A204.1 (cell line): ENCODE data around the gene ZNF654.
"Not testable (repeated sequence)": the region's sequence is repeated elsewhere in the genome, so short reads cannot be mapped to it uniquely, and the experiment has no call there.

Source experiments
- FAIRE-seq: peaks from 2 replicates; lab custom pipeline; 2012; peaks lifted over from hg19 to GRCh38; lab: Jason Lieb, UNC

Gene ZNF654

DNA sequence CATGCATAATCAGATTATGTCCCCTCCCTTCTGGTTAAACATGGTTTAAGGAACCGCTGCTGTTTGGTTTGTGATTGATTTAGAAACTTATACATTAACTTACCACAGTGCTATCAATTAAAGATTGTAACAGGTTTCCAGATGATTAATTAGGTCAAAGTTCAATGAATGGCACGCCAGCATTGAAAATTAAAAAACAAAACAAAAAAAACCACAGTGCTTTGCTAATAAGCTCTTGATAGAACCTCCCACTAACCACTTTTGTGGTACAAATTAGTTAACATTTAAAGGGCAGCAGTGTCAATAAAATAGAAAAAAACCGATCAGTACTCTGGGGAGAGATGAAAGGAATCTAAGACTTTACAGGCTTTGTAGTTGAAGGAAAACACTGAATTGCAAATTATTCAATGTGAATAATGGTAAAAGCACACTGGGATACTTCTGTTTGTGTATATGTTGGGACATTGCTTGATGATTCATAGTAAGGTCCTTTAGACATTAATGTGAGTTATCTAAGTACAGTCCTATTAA lies 83.1 kb downstream of the ZNF654 start:
- FAIRE-seq, result no peak

DNA sequence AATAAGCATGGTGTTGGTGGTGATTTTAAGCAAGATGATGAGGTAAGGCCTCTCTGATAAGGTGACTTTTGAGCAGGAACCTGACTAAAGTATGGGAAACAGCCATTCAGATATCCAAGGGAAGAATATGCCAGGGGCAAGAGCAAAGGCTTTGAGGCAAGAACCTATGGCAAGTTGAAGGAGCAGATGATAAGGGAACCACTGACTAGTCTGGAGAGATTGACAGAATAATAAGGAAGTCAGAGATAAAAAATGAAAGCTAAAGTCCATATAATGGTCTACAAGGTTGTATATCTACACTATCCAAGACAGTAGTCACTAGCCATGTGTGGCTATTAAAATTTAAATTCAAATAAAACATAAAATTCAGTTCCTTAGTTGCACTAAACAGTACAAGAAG lies 88.2 kb downstream of the ZNF654 start:
- no peak for FAIRE-seq

DNA sequence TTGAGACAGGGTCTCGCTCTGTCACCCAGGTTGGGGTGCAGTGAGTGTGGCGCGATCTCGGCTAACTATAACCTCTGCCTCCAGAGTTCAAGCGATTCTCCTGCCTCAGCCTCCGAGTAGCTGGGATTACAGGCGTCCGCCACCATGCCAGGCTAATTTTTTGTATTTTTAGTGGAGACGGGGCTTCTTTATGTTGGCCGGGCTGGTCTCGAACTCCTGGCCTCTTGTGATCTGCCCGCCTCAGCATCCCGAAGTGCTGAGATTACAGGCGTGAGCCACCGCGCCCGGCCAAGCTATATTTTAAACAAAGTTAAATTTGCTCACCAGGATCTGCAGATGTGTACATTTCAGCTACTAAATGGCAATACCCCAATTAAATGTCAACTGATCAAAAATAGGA lies 89.6 kb downstream of the ZNF654 start:
- FAIRE-seq, result no peak

DNA sequence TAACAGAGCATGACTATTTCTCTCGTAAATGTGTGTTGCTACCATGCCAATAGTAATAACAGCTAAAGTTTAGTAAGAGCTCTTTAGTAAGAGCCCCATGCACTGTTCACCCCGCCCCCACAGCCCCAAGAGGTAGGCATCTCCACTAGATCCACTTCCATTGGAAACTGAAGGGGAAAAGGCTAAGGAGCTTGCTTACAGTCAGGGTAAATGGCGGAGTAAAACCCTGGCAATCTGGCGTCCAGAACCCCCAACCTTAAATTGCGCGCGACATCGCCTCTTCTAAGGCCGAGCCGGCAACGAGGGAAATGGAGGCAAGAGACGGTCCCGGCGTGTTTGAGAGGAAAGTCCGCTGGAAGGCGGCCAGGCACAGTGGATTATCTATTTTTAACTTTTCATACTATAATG lies 90.0 kb downstream of the ZNF654 start:
- FAIRE-seq, result no peak

DNA sequence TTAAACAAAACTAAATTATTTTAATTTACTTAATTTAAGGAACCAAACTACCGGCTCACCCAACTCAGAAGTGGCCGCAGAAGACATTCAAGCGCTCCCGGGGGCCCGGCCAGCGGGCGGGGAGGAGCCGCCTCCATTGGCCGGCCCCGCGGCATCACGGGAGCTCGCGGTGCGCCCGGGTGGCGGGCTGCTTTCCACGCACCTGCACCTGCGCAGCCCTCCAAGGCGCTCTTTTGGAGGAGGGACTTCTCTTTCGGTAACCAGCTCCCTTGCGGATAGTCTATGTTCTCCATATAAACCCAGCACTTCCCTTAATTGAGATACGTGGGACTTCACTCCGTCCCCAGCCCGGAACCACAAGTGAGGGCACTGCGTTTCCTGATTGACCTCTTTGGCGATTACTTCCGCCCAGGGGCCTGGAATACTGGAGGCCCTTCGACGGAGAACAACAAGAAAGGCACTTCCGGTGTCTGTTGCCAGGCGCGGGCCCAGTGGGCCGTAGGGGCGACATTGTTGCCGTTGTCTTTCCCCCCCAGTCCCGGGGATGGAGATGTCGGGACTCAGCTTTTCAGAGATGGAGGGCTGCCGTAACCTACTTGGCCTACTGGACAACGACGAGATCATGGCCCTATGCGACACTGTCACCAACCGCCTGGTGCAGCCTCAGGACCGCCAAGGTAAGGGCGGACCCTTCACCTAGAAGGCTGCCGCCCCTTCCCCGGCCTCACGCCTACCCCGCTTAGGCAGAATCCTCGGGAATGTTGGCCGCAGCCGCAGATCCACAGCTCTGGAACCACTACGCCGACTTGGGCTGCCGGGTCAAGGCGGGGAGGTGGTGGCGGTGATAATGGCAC lies 90.7 kb downstream of the ZNF654 start, which contains the start of gene C3orf38:
TSS of gene C3orf38 (plus strand) at position 451 of the 854 bp plus-strand sequence. CDS start at position 545, 94 bp downstream.
- FAIRE-seq, result peak; percentile 59

DNA sequence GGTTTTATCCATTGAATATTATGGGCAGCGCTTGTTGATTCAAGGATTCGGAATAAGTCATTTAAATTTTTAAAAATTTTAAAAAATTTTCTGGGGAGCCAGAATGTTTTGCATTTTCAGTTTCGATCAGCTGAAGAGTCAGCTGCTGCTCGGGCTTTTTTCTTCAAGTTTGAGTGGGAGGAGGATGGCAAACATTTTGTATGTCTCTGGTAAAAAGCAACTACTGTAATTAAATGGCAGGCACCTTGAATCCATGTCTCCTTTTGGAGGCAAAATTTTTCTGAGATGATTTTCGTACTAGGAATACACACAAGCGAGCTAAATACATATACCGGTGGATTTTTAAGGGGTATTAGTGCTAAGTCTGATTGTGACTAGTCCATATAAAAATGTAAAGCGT lies 91.3 kb downstream of the ZNF654 start:
- FAIRE-seq, result no peak

DNA sequence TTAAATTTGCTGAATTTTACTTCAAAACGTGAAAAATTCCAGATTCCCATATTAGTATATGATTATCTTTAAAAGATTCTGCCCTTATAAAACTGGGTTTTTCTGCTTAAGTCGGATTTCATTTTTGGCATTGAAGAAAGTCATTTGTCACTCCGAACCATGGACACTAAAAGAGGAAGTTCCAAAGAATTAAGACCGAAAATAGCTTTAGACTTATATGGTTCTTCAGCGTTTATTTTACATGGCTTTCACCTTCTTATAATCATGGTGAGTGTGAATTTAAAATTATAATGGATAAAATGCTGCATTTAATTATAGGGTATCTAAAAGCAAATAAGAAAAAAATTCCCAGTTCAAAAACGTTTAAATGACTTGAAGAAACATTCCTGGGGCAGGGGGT lies 91.8 kb downstream of the ZNF654 start:
- FAIRE-seq, result no peak

DNA sequence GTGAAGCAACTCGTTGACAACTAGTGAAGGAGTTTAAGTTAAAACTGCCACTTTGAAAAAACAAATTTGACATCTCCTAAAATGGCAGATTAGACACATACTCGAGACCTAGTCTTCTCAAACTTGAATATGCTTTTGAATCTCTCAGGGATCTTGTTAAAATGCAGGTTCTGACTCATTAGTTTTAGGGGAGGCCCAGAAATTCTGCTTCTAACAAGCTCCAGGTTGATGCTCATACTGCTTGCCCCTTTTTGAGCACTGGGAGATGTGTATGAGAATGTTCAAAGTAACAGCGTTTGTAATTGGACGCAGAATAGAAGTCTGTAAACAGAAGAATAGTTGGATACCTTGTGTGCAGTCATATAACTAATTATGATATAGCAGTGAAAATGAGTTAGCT lies 92.3 kb downstream of the ZNF654 start:
- FAIRE-seq, result no peak

DNA sequence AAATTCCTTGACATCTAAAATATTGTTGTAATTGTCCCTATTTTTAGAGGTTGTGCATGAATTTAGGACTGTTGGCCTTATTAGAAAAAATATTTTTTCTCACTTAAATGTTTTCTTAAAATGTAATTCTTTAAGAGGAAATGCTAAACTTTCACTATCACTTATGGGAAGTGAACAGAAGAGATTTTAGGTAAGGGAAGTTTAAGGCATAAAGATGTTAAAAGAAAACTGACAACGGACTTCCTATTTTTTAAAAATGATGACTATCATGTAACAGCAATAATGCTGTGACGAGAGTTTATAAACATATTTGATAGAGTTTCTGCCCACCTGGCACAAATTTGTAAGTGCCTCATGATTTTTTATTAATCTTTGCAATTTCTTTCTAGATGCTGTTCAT lies 93.8 kb downstream of the ZNF654 start:
- FAIRE-seq, result no peak

DNA sequence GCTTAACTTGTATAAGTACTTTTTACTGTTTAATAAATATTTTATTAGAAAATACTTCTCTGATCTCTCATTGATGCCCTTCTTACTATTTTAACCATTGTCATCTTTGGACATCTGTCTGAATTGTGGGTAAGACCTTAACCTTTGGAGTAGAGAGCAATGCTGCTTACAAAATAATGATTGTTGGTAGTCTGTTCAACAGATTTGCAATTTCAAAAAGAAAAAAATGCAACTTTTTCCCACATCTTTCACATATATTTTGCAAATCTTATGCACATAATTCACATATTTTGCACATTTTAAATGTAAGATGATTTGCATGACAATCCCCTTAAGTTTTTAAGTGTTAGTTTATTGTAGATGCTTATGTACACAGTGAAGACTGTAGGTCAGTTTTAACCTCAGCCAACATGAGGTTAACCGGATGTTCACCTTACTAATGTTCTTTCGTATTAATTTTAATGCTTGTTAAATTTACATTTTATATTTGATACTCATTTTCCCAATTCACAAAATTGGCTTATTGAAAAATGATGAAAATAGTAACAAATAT lies 107.4 kb downstream of the ZNF654 start:
- no peak for FAIRE-seq

DNA sequence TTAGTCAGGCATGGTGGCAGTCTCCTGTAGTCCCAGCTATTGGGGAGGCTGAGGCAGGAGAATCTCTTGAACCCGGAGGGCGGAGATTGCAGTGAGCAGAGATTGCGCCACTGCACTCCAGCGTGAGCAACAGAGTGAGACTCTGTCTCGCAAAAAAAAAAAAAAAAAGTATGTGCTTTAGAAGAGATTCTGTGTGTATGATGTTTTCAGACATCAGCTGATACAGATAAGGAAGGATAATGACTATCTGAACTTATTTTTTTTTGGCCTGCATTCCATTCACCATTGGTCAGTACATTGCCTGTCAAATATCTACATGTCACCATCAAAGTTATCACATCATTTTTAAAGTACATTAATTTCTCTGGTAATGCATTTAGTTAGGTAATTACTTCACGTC lies 108.1 kb downstream of the ZNF654 start:
- no peak for FAIRE-seq

DNA sequence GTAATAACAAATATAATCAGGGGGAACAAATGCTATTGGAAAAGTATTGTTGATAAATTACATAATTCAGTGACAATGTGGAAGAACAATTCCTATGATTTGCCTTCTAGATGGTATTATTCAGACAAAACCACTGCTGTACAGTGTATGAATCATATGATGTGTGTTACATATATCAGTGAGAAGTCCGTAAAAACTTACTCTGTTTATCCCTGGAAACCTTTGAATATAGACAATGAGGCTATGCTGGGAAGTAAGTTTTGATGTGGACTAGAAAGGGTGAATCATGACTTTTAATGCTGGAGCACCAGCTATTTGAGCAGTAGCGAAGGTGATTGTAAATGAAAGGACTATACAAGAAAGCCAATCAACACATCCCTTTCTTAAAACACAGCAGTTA lies 108.6 kb downstream of the ZNF654 start:
- no peak for FAIRE-seq

DNA sequence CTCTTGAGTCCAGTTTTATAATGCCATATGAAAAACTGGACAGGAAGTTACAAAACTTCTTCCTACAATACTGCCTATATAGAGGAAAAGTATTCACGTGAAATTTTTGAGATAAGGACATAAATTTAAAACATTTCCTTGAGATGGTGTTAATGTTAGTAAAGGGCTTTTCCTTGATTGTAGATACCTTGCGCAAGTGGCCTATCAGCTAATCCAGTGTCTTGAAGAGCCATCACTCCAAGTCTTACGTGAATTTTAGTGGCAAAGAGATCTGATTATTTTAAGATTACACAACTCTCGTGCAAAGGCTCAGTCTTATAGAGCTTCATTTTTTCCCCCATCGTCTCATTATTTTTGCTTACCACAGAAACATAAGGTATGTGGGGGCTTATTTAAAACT lies 109.1 kb downstream of the ZNF654 start:
- FAIRE-seq, result no peak

DNA sequence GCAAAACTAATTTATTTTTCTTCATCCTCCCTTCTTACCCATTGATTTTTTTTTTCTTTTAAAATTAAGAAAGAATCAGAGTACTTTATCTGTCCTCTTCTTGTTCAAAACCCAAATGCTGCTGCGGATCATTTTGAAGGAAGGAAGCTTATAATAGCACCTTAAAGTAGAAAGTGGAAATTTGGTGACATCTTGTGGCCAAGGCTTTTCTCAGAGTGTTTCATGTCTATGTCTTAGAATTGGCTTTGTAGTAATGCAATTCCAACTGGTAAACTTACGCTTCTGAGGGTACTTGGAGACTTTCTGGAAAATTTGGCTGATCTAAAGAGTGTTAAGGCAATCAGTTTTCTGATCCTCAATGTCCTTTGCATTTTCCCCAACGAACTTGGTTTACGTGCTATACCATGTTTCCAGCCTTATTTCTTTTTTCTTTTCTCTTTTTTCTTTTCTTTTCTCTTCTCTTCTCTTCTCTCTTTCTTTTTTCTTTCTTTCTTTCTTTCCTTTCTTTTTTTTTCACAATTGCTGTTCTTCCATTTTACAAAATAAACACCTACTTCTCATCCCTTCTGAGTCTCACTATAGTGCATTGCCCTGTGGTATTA lies 121.4 kb downstream of the ZNF654 start:
- FAIRE-seq, result peak; percentile 95

DNA sequence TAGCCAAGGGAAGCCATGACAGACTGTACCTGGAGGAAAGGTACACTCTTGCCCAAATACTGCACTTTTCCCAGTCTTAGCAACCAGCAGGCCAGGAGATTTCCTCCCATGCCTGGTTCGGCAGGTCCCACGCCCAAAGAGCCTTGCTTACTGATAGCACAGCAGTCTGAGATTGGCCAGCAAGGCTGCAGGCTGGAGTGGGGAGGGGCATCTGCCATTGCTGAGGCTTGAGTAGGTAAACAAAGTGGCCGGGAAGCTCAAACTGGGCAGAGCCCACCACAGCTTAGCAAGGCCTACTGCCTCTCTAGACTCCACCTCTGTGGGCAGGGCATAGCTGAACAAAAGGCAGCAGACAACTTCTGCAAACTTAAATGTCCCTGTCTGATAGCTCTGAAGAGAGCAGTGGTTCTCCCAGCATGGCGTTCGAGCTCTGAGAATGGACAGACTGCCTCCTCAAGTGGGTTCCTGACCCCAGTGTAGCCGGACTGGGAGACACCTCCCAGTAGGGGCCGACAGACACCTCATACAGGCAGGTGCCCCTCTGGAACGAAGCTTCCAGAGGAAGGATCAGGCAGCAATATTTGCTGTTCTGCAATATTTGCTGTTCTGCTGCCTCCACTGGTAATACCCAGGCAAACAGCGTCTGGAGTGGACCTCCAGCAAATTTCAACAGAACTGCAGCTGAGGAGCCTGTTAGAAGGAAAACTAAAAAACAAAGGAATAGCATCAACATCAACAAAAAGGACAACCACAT lies 123.3 kb downstream of the ZNF654 start:
- FAIRE-seq, result not testable (repeated sequence)

DNA sequence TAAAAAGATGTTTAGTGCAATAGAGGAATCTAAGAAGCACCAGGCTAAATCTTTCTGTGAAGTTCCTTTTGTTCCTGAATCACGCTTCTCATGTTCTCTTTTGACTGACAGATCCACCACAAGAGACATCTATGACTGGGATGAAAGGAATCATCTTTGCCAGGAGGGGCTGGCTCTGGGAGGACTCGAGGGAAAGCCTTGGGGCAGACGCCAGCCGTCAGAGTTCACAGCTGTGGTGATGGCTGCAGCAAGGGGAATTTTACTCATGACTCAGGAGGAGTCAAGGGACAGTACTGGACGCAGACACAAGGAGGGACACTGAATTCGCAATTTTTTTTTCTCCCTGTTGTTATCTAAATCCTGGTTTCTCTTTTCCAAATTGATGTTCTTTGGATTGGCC lies 129.4 kb downstream of the ZNF654 start:
- FAIRE-seq, result no peak

DNA sequence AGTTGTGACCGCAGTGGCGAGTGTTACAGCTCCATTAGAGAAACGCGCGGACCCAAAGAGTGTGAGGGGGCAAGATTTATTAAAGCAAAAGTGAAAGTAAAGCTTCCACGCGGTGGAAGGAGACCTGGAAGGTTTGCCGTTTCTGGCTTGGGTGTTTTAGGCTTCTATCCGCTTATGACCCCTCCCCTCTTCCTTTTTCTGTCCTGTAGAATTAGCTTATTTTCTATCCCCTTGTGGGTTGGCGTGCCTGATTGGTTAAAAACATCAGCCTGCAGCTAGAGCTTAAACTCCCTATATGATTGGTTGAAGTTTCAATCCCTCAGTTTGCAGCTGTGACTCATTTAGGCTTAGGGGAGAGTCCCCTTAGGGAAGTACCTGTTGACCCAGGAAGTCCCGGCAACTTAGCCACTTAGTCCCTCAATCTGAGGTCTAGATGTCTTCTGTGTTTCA lies 130.3 kb downstream of the ZNF654 start:
- FAIRE-seq, result no peak

DNA sequence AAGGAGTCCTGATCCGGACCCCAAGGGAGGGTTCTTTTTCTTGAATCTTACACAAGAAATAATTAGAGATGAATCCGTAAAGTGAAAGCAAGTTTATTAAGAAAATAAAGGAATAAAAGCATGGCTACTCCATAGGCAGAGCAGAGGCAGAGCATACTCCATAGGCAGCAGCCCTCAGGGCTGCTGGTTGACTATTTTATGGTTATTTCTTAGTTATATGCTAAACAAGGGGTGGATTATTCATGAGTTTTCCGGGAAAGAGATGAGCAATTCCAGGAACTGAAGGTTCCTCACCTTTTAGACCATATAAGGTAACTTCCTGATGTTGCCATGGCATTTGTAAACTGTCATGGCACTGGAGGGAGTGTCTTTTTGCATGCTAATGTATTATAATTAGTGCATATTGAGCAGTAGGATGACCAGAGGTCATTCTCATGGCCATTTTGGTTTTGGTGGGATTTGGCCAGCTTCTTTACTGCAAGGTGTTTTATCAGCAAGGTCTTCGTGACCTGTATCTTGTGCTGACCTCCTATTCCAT lies 132.9 kb downstream of the ZNF654 start:
- no peak for FAIRE-seq

DNA sequence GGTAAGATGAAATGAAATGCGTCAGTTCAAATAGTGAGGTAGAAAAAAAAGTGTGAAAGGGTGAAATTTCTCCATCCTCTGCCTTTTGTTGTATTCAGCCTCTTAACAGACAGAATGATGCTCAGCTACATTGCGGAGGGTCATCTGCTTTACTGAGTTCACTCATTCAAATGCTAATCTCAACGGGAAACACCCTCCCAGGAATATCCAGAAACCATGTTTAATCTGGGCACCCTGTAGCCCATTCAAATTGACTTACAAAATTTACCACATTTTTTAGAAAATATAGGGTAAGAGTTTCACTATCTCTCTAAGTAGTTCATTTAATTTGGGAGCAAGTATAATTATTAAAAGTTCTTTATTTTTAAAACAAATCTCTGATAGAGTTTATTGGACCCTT lies 133.6 kb downstream of the ZNF654 start:
- peak; percentile 40 for FAIRE-seq
